Muscle layer of duodenum (tissue), 2 donors: ENCODE results near the gene OR4E1.
"Not testable (repeated sequence)": the region's sequence is repeated elsewhere in the genome, so short reads cannot be mapped to it uniquely, and the experiment has no call there.

Experiments used
- H3K27ac ChIP-seq: one replicate; pipeline ENCODE4 v1.7.0; 2013; ENCODE audit warnings: mild to moderate bottlenecking, low read length
- H3K27me3 ChIP-seq: one replicate; pipeline ENCODE4 v1.7.0; 2013; ENCODE audit warnings: low read depth, mild to moderate bottlenecking, control low read depth, low read length
- H3K36me3 ChIP-seq, 2 donors: one replicate each; pipeline ENCODE4 v1.7.0; 2013; ENCODE audit warnings: low read length in 2 of 2, control low read depth in 1 of 2, mild to moderate bottlenecking in 1 of 2; ENCODE audit not compliant: insufficient read depth in 2 of 2, control insufficient read depth in 1 of 2
- H3K4me1 ChIP-seq, 2 donors: one replicate each; pipeline ENCODE4 v1.7.0; 2013; ENCODE audit warnings: low read length in 2 of 2, mild to moderate bottlenecking in 2 of 2, control low read depth in 1 of 2, moderate library complexity in 1 of 2; ENCODE audit not compliant: insufficient read depth in 2 of 2, control insufficient read depth in 1 of 2
- H3K4me3 ChIP-seq, 2 donors: one replicate each; pipeline ENCODE4 v1.7.0; 2013; ENCODE audit warnings: low read length in 2 of 2, low read depth in 1 of 2, mild to moderate bottlenecking in 1 of 2
- H3K9me3 ChIP-seq, 2 donors: one replicate each; pipeline ENCODE4 v1.7.0; 2013; ENCODE audit warnings: low read length in 2 of 2, control low read depth in 1 of 2, mild to moderate bottlenecking in 1 of 2; ENCODE audit not compliant: control insufficient read depth in 1 of 2
- donor health status: healthy.

The OR4E1 gene

DNA sequence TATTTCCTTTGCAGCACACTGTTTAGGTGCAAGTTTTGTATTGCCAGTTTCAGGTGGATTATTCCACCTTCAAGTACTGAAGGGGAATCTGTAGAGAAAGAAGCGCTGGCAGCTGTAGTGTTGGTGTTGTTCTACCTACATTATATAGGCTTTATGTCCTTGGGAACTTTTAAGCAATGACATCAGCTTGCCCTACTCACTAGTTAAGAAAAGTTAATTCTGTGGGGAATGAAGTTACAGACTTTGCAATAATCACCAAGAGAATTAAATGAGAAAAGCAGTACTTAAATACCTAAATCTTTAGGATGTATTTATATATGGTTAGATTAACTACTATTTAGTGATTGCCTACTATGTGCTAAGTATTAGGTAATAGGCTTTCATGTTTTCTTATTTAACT lies at the start of gene OR4E1:
Gene OR4E1 (minus strand): TSS at position 101 of the 400 bp plus-strand sequence. CDS start 2,883 bp downstream, outside the sequence.
- Histone ChIP-seq H3K27me3 (no peaks in the 10 kb centered on the region), H3K9me3 (peaks cover 0 to 4% of the 10 kb centered on the region in 2 donors), H3K27ac (no peak within 1 kb of the TSS), H3K4me3 (no peak within 1 kb of the TSS), H3K36me3 (no peaks in the 10 kb centered on the region), H3K4me1 (no peaks in the 10 kb centered on the region)

GRCh38 chr14:21721504-21721903 lies 47.9 kb upstream of the OR4E1 start:
- Histone ChIP-seq H3K27me3 (no peaks in the 10 kb centered on the region), H3K4me1 (no peaks in the 10 kb centered on the region), H3K27ac (no peak overlapping the region), H3K36me3 (no peaks in the 10 kb centered on the region), H3K4me3 (no peak overlapping the region), H3K9me3 (no peaks in the 10 kb centered on the region)

DNA sequence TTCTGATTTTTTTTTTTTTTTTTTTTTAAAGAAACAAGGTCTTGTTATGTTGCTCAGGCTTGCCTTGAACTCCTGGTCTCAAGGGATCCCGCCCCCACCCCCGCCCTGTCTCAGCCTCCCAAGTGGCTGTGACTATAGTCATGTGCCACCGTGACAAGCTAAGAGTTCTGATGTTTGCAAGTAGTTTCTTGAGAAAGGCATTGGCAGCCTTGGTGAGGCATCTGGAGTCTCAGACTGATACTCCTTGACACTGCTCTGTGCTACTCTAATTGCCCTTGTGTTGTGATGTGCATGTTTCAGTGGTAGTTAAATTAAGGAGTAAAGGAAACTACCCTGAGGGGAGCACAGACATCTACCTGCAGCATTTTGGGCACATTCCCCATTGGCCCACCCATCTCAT lies 46.2 kb upstream of the OR4E1 start:
- Histone ChIP-seq H3K9me3 (no peaks in the 10 kb centered on the region), H3K27ac (no peak overlapping the region), H3K4me1 (no peaks in the 10 kb centered on the region), H3K36me3 (no peaks in the 10 kb centered on the region), H3K27me3 (no peaks in the 10 kb centered on the region), H3K4me3 (no peak overlapping the region)

GRCh38 chr14:21714318-21714929 lies 40.8 kb upstream of the OR4E1 start:
- Histone ChIP-seq H3K4me1 (no peaks in the 10 kb centered on the region), H3K27ac (no peak overlapping the region), H3K27me3 (no peaks in the 10 kb centered on the region), H3K36me3 (no peaks in the 10 kb centered on the region), H3K9me3 (no peaks in the 10 kb centered on the region), H3K4me3 (no peak overlapping the region)

GRCh38 chr14:21712036-21712435 lies 38.4 kb upstream of the OR4E1 start:
- H3K27ac ChIP-seq = no peak overlapping the region
- H3K9me3 ChIP-seq = peaks cover 0 to 1% of the 10 kb centered on the region in 2 donors
- H3K4me1 ChIP-seq = no peaks in the 10 kb centered on the region
- H3K27me3 ChIP-seq = no peaks in the 10 kb centered on the region
- no peaks in the 10 kb centered on the region for H3K36me3 ChIP-seq
- no peak overlapping the region for H3K4me3 ChIP-seq

GRCh38 chr14:21711360-21711961 lies 37.8 kb upstream of the OR4E1 start:
- no peak overlapping the region for H3K4me3 ChIP-seq
- H3K27ac ChIP-seq = no peak overlapping the region
- H3K9me3 ChIP-seq = peaks cover 0 to 2% of the 10 kb centered on the region in 2 donors
- H3K4me1 ChIP-seq = no peaks in the 10 kb centered on the region
- no peaks in the 10 kb centered on the region for H3K27me3 ChIP-seq
- no peaks in the 10 kb centered on the region for H3K36me3 ChIP-seq

DNA sequence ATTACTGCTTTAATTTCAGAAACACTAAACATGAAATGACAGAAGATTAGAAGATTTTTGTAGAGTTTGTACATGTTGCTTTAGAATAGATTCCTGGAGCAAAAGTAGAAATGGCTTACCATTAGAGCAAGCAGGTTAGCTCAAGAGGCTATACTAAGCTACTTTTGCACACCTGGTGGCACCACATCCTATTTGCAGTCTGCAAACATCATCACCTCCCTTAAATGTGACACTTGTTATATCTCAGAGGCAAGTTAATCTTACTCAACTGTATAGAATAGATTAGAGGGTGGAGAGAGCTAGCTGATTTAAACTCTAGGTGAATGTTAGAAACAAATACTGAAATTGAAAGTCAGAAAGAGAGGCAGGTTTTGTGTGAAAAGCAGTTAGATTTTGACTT lies 30.7 kb upstream of the OR4E1 start:
- Histone ChIP-seq H3K4me3 (no peak overlapping the region), H3K27ac (no peak overlapping the region), H3K36me3 (no peaks in the 10 kb centered on the region), H3K9me3 (peaks cover 0 to 2% of the 10 kb centered on the region in 2 donors), H3K4me1 (no peaks in the 10 kb centered on the region), H3K27me3 (no peaks in the 10 kb centered on the region)

GRCh38 chr14:21703357-21704326 lies 30.0 kb upstream of the OR4E1 start:
- Histone ChIP-seq H3K36me3 (no peaks in the 10 kb centered on the region), H3K27ac (no peak overlapping the region), H3K27me3 (no peaks in the 10 kb centered on the region), H3K9me3 (peaks cover 0 to 2% of the 10 kb centered on the region in 2 donors), H3K4me1 (no peaks in the 10 kb centered on the region), H3K4me3 (no peak overlapping the region)

DNA sequence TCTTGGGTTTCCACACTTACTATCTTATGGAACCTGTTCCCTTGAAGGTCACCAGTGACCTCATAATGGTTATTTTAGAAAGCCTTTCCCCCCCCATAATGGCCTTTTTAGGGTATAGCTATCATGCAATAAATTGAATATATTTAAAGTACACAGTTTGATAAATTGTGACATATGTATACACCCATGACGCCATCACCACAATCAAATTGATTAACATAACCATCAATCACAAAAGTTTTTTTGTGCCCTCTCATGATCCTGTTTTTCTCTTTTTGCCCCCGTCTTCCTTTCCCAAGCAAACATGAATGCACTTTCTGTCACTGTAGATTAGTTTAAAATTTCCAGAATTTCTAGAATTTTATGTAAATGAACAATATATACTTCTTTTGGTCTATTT lies 28.7 kb upstream of the OR4E1 start:
- H3K9me3 ChIP-seq = peaks cover 0 to 2% of the 10 kb centered on the region in 2 donors
- no peak overlapping the region for H3K27ac ChIP-seq
- H3K36me3 ChIP-seq = no peaks in the 10 kb centered on the region
- H3K4me3 ChIP-seq = no peak overlapping the region
- no peaks in the 10 kb centered on the region for H3K4me1 ChIP-seq
- H3K27me3 ChIP-seq = no peaks in the 10 kb centered on the region

DNA sequence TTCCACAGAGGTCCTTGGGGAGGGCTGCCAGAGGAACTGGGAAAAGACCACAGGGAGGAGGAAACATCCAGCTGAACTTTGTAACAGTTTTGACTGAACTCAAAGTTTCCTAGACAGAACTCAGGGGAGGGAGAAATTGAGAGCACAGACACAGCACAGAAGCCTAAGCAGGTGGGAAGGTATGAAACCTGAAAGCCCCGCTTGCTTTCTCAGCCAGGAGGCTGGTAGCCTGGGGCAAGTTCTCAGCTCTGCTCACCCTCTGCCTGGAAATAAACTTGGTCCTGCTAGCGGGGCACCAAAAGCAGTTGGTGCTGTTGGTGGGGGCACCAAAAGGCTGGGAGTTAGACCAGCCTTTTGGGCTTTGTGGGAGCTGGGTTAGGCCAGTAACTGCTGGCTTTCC lies 25.9 kb upstream of the OR4E1 start:
- H3K27ac ChIP-seq = no peak overlapping the region
- no peaks in the 10 kb centered on the region for H3K36me3 ChIP-seq
- no peaks in the 10 kb centered on the region for H3K4me1 ChIP-seq
- H3K27me3 ChIP-seq = no peaks in the 10 kb centered on the region
- no peak overlapping the region for H3K4me3 ChIP-seq
- H3K9me3 ChIP-seq = no peaks in the 10 kb centered on the region

GRCh38 chr14:21698538-21698937 lies 24.9 kb upstream of the OR4E1 start:
- not testable (repeated sequence) for H3K4me3 ChIP-seq, H3K27ac ChIP-seq, H3K9me3 ChIP-seq, H3K36me3 ChIP-seq, H3K4me1 ChIP-seq, H3K27me3 ChIP-seq
